ENCODE data around the gene SLC25A47. TPM values are rescaled to one million over a fixed set of nuclear protein-coding genes. Genes with fewer than 3 reads are reported as not detected.
"Not testable (repeated sequence)": the region's sequence is repeated elsewhere in the genome, so short reads cannot be mapped to it uniquely, and the experiment has no call there.

SLC25A47 gene, protein sequence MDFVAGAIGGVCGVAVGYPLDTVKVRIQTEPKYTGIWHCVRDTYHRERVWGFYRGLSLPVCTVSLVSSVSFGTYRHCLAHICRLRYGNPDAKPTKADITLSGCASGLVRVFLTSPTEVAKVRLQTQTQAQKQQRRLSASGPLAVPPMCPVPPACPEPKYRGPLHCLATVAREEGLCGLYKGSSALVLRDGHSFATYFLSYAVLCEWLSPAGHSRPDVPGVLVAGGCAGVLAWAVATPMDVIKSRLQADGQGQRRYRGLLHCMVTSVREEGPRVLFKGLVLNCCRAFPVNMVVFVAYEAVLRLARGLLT
- total RNA-seq, result 0.10 TPM

GRCh38 chr14:100323121-100323941 is at the start of gene SLC25A47:
Gene SLC25A47, plus strand, starts transcription at chr14:100323339. Its CDS starts 76 bp downstream, at chr14:100323415.
- H3K4me1 ChIP-seq (ENCODE audit: insufficient read depth, low read length), result peaks cover 3% of the 10 kb centered on the region
- H3K9me3 ChIP-seq (ENCODE audit: low read depth, low read length), result no peaks in the 10 kb centered on the region
- no peak within 1 kb of the TSS for H3K4me3 ChIP-seq (ENCODE audit: low read length)
- no peaks in the 10 kb centered on the region for H3K27me3 ChIP-seq (ENCODE audit: insufficient read depth, low read length)

GRCh38 chr14:100274250-100274649 is 48.9 kb upstream of the SLC25A47 start:
- H3K4me3 ChIP-seq (ENCODE audit: low read length), result no peak overlapping the region
- peaks cover 19% of the 10 kb centered on the region for H3K4me1 ChIP-seq (ENCODE audit: insufficient read depth, low read length)
- no peaks in the 10 kb centered on the region for H3K27me3 ChIP-seq (ENCODE audit: insufficient read depth, low read length)
- no peaks in the 10 kb centered on the region for H3K9me3 ChIP-seq (ENCODE audit: low read depth, low read length)

GRCh38 chr14:100275214-100275613 is 47.9 kb upstream of the SLC25A47 start:
- H3K27me3 ChIP-seq (ENCODE audit: insufficient read depth, low read length), result no peaks in the 10 kb centered on the region
- H3K4me1 ChIP-seq (ENCODE audit: insufficient read depth, low read length), result peaks cover 20% of the 10 kb centered on the region
- H3K9me3 ChIP-seq (ENCODE audit: low read depth, low read length), result no peaks in the 10 kb centered on the region
- H3K4me3 ChIP-seq (ENCODE audit: low read length), result no peak overlapping the region

GRCh38 chr14:100278702-100279101 is 44.4 kb upstream of the SLC25A47 start:
- peaks cover 20% of the 10 kb centered on the region for H3K4me1 ChIP-seq (ENCODE audit: insufficient read depth, low read length)
- H3K27me3 ChIP-seq (ENCODE audit: insufficient read depth, low read length), result no peaks in the 10 kb centered on the region
- no peak overlapping the region for H3K4me3 ChIP-seq (ENCODE audit: low read length)
- no peaks in the 10 kb centered on the region for H3K9me3 ChIP-seq (ENCODE audit: low read depth, low read length)

- H3K27me3 ChIP-seq (ENCODE audit: insufficient read depth, low read length), result no peaks in the 10 kb centered on the region
- peaks cover 20% of the 10 kb centered on the region for H3K4me1 ChIP-seq (ENCODE audit: insufficient read depth, low read length)
- H3K4me3 ChIP-seq (ENCODE audit: low read length), result no peak overlapping the region
- no peaks in the 10 kb centered on the region for H3K9me3 ChIP-seq (ENCODE audit: low read depth, low read length)
Measured at GRCh38 chr14:100279133-100279532, 44.0 kb upstream of the SLC25A47 start.

DNA sequence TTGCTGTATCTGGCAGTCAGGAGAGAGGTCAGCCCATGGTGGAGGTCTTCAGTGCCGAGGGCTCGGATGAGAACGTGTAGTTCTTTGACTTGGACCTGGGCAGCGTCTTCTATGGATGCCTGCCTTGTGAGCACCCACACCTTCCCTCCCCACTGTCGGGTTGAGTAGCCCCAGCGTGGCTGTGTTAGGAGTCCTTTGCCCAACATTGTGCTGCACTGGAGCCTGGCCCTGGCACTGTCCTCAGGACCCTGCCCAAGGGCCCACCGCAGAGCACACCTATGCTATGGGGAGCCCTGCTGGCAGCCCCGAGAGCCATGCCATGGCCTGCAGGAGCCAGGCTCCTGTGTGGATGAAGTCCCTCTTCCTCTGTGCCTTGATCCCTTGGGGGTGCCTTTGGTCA is 43.6 kb upstream of the SLC25A47 start:
- Histone ChIP-seq H3K9me3 (ENCODE audit: low read depth, low read length) (no peaks in the 10 kb centered on the region), H3K27me3 (ENCODE audit: insufficient read depth, low read length) (no peaks in the 10 kb centered on the region), H3K4me3 (ENCODE audit: low read length) (no peak overlapping the region), H3K4me1 (ENCODE audit: insufficient read depth, low read length) (peaks cover 21% of the 10 kb centered on the region)

DNA sequence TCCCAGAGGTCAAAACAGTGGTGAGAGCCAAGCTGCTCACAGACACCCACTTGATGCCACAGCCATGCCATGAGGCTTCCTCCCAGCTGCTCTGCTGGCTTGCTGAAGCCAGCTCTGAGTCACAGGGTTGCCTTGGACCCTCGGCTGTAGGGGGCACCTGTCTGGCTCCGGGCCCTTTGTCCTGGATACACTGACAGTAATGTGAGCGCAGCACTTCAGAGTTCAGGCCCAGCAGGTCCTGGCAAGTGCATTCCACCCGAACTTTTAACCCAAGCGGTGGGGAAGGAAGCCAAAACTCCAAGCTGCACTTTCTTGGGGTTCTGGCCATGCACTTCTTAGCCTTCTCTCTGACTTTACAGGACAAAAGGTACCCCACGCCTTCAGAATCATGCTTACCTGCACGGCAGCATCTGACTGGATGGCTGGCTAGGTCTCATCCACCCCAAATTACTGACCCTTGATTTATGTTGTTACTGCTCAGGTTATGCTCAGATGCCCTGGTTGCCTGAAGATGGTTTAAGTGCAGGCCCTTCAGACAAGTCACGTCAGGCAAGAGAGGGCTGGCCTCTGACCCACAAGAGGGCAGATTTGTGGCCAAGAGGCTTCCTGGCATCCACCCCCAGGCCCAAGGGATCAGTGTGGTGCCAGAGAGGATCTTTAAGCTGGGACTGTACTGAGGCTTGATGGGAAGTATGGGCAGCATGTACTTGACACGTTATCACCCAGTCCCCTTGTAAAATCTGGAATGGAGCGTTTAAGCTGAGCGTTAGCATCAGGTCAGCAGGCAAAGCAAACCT is 41.7 kb upstream of the SLC25A47 start:
- Histone ChIP-seq H3K4me3 (ENCODE audit: low read length) (no peak overlapping the region), H3K9me3 (ENCODE audit: low read depth, low read length) (no peaks in the 10 kb centered on the region), H3K27me3 (ENCODE audit: insufficient read depth, low read length) (no peaks in the 10 kb centered on the region), H3K4me1 (ENCODE audit: insufficient read depth, low read length) (peaks cover 24% of the 10 kb centered on the region)

- Histone ChIP-seq H3K9me3 (ENCODE audit: low read depth, low read length) (no peaks in the 10 kb centered on the region), H3K27me3 (ENCODE audit: insufficient read depth, low read length) (no peaks in the 10 kb centered on the region), H3K4me3 (ENCODE audit: low read length) (no peak overlapping the region), H3K4me1 (ENCODE audit: insufficient read depth, low read length) (peaks cover 24% of the 10 kb centered on the region)
Measured at GRCh38 chr14:100282083-100282350, 41.1 kb upstream of the SLC25A47 start.

- Histone ChIP-seq H3K27me3 (ENCODE audit: insufficient read depth, low read length) (no peaks in the 10 kb centered on the region), H3K4me1 (ENCODE audit: insufficient read depth, low read length) (peaks cover 24% of the 10 kb centered on the region), H3K9me3 (ENCODE audit: low read depth, low read length) (no peaks in the 10 kb centered on the region), H3K4me3 (ENCODE audit: low read length) (no peak overlapping the region)
Measured at GRCh38 chr14:100282766-100283419, 40.2 kb upstream of the SLC25A47 start.

DNA sequence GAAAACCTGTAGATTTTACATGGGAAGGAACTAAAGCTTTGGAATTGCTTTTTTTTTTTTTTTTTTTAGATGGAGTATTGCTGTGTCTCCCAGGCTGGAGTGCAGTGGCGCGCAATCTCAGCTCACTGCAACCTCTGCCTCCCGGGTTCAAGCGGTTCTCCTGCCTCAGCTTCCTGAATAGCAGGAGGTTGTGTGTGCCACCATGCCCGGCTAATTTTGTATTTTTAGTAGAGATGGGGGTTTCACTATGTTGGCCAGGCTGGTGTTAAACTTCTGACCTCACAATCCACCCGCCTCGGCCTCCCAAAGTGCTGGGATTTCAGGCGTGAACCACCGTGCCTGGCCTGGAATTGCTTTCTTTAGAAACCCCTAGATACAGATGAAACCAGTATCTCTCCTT is 39.7 kb upstream of the SLC25A47 start:
- H3K27me3 ChIP-seq (ENCODE audit: insufficient read depth, low read length); H3K9me3 ChIP-seq (ENCODE audit: low read depth, low read length); H3K4me3 ChIP-seq (ENCODE audit: low read length): not testable (repeated sequence)
- H3K4me1 ChIP-seq (ENCODE audit: insufficient read depth, low read length), result peaks cover 22% of the 10 kb centered on the region

DNA sequence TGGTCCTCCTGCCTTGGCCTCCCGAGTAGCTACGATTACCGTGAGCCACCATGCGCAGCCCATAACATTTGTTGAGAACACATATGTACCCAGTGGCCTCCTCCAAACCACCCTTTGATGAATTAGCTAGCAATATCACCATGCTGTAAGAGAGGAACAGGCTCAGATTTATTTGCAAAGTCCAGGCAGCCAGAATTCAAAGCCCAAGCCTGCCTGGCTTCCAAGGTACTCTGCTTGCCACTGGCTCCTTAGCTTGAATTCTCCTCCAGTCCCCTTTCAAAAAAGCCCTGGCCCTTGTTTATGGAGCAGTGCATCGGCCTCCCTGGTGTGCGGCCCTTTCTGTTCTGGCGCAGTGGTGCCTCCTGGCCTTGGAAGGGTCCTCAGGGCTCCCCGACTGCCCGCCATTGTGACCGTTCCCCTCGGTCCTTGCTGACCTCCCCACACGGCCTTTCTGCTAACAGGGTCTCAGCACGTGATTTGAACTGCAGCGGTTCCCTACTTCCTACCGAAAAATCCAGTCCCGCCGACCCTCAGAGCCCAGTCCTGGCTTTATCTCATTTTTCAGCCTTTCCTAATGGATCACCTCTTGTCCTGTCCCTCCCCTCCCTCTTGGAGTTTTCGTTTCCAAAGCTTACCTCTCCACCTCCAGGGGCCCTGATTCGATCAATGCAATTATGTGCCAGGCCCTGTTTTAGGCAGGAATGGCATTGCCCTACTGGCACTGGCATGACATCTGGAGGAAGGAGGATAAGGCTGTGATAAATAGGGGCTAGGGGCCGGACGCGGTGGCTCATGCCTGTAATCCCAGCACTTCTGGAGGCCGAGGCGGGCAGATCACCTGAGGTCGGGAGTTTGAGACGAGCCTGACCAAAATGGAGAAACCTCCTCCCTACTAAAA is 38.9 kb upstream of the SLC25A47 start:
- Histone ChIP-seq H3K4me3 (ENCODE audit: low read length) (no peak overlapping the region), H3K27me3 (ENCODE audit: insufficient read depth, low read length) (no peaks in the 10 kb centered on the region), H3K4me1 (ENCODE audit: insufficient read depth, low read length) (peaks cover 14% of the 10 kb centered on the region), H3K9me3 (ENCODE audit: low read depth, low read length) (no peaks in the 10 kb centered on the region)

- Histone ChIP-seq H3K4me1 (ENCODE audit: insufficient read depth, low read length) (peaks cover 17% of the 10 kb centered on the region), H3K9me3 (ENCODE audit: low read depth, low read length) (no peaks in the 10 kb centered on the region), H3K27me3 (ENCODE audit: insufficient read depth, low read length) (no peaks in the 10 kb centered on the region), H3K4me3 (ENCODE audit: low read length) (peak overlapping the region; percentile 68)
Measured at GRCh38 chr14:100285021-100285912, 37.9 kb upstream of the SLC25A47 start.

GRCh38 chr14:100285913-100286400 is 37.2 kb upstream of the SLC25A47 start:
- H3K27me3 ChIP-seq (ENCODE audit: insufficient read depth, low read length), result no peaks in the 10 kb centered on the region
- H3K9me3 ChIP-seq (ENCODE audit: low read depth, low read length), result no peaks in the 10 kb centered on the region
- peaks cover 20% of the 10 kb centered on the region for H3K4me1 ChIP-seq (ENCODE audit: insufficient read depth, low read length)
- peak overlapping the region; percentile 68 for H3K4me3 ChIP-seq (ENCODE audit: low read length)
